Thyroid gland (tissue), 4 donors: ENCODE measurements around the gene DGCR8. TPM values are rescaled to one million over a fixed set of nuclear protein-coding genes. Genes with fewer than 3 reads are reported as not detected.

Source experiments
- DNase-seq, 2 donors: peaks; one replicate each; pipeline ENCODE4 v3.0.0-alpha.2; 2019
- H3K27ac ChIP-seq, 3 donors: fragments of 200-600 bp; sonication (generic); 1 replicate in 2 of 3; 2 replicates in 1 of 3; pipeline ENCODE4 v1.5.1; 2016 to 2019; ENCODE audit warnings: mild to moderate bottlenecking in 1 of 3, moderate library complexity in 1 of 3
- H3K27me3 ChIP-seq: fragments of 200-600 bp; sonication (generic); one replicate; pipeline ENCODE4 v1.5.1; 2019
- H3K36me3 ChIP-seq, 2 donors: fragments of 200-600 bp; sonication (generic); one replicate each; pipeline ENCODE4 v1.5.1; 2016 to 2019
- H3K4me1 ChIP-seq, 2 donors: fragments of 200-600 bp; sonication (generic); one replicate each; pipeline ENCODE4 v1.5.1; 2017 to 2019
- H3K4me3 ChIP-seq, 3 donors: fragments of 200-600 bp; sonication (generic); replicated peaks in 1 of 3; 1 replicate in 2 of 3; 2 replicates in 1 of 3; pipeline ENCODE4 v1.5.1; 2016; ENCODE audit warnings: mild to moderate bottlenecking in 1 of 3
- H3K9me3 ChIP-seq: fragments of 200-600 bp; sonication (generic); one replicate; pipeline ENCODE4 v1.5.1; 2017
- POLR2A ChIP-seq, 2 donors: fragments of 450-650 bp; IDR thresholded peaks; one replicate each; pipeline ENCODE4 v1.6.1; 2017; ENCODE audit warnings: antibody characterized with exemption in 2 of 2, mild to moderate bottlenecking in 2 of 2, moderate library complexity in 1 of 2
- WGBS, 2 donors: methylation state at CpG; one replicate each; pipeline ENCODE4 v1.1.5; 2017; 5-methylcytosine and 5-hydroxymethylcytosine counted together
- intact Hi-C: fragments of 100-400 bp; cut with DNase I; formaldehyde crosslinking; loops from one replicate; pipeline ENCODE4 v1.15.1; 2023
- total RNA-seq, 4 donors: library from RNA; depleted of rRNA; stranded (reverse); fragments of >200 nt; gene quantifications; one replicate each; pipeline ENCODE4 v1.2.3, GENCODE V29; 2016
- TF ChIP-seq, protein P1 (sequence below), 6 experiments: fragments of 200-600 bp in 3 of 6; fragments of 450-650 bp in 3 of 6; sonication (generic) in 3 of 6; IDR thresholded peaks; one replicate each; pipeline ENCODE4 v1.5.1; 2016 to 2019; ENCODE audit warnings: antibody characterized with exemption in 6 of 6, mild to moderate bottlenecking in 2 of 6, inconsistent platforms in 1 of 6, moderate library complexity in 1 of 6

Gene DGCR8
- total RNA-seq, 4 donors from 2014 or later, result 28.9 to 48.8 (median 31.5) TPM

GRCh38 chr22:20060700-20061480 is 19.2 kb upstream of the DGCR8 start:
- no peak overlapping the region for H3K27ac ChIP-seq
- H3K36me3 ChIP-seq, result peaks cover 40 to 47% of the 10 kb centered on the region in 2 donors
- no peak overlapping the region for H3K4me3 ChIP-seq
- no peak for DNase-seq
- intact Hi-C loops, result no loop called here
- WGBS, 2 donors, result 89 to 91% methylated on average over 10 of the region's 10 CpGs
- no peaks in the 10 kb centered on the region for H3K4me1 ChIP-seq
- TF ChIP-seq, protein P1, sequence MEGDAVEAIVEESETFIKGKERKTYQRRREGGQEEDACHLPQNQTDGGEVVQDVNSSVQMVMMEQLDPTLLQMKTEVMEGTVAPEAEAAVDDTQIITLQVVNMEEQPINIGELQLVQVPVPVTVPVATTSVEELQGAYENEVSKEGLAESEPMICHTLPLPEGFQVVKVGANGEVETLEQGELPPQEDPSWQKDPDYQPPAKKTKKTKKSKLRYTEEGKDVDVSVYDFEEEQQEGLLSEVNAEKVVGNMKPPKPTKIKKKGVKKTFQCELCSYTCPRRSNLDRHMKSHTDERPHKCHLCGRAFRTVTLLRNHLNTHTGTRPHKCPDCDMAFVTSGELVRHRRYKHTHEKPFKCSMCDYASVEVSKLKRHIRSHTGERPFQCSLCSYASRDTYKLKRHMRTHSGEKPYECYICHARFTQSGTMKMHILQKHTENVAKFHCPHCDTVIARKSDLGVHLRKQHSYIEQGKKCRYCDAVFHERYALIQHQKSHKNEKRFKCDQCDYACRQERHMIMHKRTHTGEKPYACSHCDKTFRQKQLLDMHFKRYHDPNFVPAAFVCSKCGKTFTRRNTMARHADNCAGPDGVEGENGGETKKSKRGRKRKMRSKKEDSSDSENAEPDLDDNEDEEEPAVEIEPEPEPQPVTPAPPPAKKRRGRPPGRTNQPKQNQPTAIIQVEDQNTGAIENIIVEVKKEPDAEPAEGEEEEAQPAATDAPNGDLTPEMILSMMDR (IDR thresholded peaks at IDR 0.05), result no peak
- no peak for TF ChIP-seq POLR2A (IDR thresholded peaks at IDR 0.05)
- no peaks in the 10 kb centered on the region for H3K9me3 ChIP-seq
- no peaks in the 10 kb centered on the region for H3K27me3 ChIP-seq

DNA sequence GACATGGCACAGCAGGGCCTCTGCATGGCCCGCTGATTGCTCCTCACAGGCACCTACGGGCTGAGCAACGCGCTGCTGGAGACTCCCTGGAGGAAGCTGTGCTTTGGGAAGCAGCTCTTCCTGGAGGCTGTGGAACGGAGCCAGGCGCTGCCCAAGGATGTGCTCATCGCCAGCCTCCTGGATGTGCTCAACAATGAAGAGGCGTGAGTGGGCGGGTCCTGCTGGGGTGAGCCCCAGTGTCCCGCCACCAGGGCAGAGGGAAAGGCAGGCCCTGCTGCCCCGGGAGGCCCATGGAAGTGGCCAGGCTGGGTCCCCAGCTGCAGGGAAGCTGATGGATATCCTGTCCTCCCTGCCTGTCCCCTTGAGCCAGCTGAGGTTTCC is 18.6 kb upstream of the DGCR8 start:
- 81 to 96% methylated on average over 6 to 11 of the region's 11 CpGs for WGBS, 2 donors
- Histone ChIP-seq H3K9me3 (no peaks in the 10 kb centered on the region), H3K27me3 (no peaks in the 10 kb centered on the region), H3K36me3 (peaks cover 34 to 42% of the 10 kb centered on the region in 2 donors), H3K27ac (no peak overlapping the region), H3K4me1 (no peaks in the 10 kb centered on the region), H3K4me3 (no peak overlapping the region)
- intact Hi-C loops, result no loop called here
- peak in 1 of 2 donors; percentile 8 for DNase-seq
- TF ChIP-seq POLR2A (IDR thresholded peaks at IDR 0.05), result no peak
- TF ChIP-seq, protein P1 (IDR thresholded peaks at IDR 0.05), result no peak

DNA sequence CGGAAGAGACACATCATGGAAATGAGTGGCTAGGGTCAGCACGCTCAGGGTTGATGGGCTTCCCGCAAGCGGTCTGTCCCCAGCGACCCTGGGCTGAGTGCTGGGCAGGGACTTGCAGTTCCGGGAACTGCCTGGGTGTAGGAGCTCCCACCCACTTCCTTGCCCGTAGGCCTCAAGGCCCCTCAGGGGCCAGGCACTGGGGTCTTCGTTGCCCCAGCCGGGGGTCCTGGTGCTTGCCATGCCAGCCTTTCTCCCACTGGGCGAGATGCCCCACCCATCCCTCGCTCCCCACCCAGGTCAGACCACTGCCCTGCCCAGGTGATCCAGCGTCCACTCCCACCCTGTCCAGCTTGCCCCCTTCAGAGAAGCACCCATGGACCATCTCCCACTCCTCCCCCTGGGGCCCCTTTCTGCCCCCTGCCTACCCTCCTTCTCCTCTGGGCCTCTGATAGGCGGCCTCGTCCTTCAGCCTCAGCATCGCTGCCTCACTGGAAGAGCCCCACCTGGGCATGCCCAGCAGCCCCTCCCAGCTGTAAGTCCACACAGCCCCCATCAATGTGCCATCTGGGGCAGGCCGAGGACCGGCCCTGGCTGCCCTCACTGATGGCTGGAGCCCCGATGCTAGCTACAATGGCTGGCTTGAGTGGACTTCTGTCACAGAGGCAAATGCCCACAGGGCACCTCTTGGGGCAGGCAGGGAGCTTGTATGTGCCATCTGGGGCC is 17.8 kb upstream of the DGCR8 start:
- no peak for DNase-seq
- no peaks in the 10 kb centered on the region for H3K9me3 ChIP-seq
- no peaks in the 10 kb centered on the region for H3K4me1 ChIP-seq
- 94 to 97% methylated on average over 8 to 17 of the region's 18 CpGs for WGBS, 2 donors
- H3K4me3 ChIP-seq, result no peak overlapping the region
- intact Hi-C loops, result no loop called here
- H3K27me3 ChIP-seq, result no peaks in the 10 kb centered on the region
- no peak overlapping the region for H3K27ac ChIP-seq
- H3K36me3 ChIP-seq, result peaks cover 29 to 34% of the 10 kb centered on the region in 2 donors
- no peak for TF ChIP-seq POLR2A (IDR thresholded peaks at IDR 0.05)
- TF ChIP-seq, protein P1 (IDR thresholded peaks at IDR 0.05), result no peak

- TF ChIP-seq, protein P1 (IDR thresholded peaks at IDR 0.05), result no peak
- no peak for TF ChIP-seq POLR2A (IDR thresholded peaks at IDR 0.05)
- Histone ChIP-seq H3K27ac (no peak overlapping the region), H3K4me3 (no peak overlapping the region), H3K4me1 (no peaks in the 10 kb centered on the region), H3K36me3 (peaks cover 28 to 34% of the 10 kb centered on the region in 2 donors), H3K9me3 (no peaks in the 10 kb centered on the region), H3K27me3 (no peaks in the 10 kb centered on the region)
- intact Hi-C loops, result no loop called here
- WGBS, 2 donors, result 83 to 87% methylated on average over 11 of the region's 11 CpGs
- DNase-seq, result no peak
Observed at GRCh38 chr22:20062766-20063083, 17.3 kb upstream of the DGCR8 start.
